ENCODE measurements around the gene OTOG.

The OTOG gene, protein sequence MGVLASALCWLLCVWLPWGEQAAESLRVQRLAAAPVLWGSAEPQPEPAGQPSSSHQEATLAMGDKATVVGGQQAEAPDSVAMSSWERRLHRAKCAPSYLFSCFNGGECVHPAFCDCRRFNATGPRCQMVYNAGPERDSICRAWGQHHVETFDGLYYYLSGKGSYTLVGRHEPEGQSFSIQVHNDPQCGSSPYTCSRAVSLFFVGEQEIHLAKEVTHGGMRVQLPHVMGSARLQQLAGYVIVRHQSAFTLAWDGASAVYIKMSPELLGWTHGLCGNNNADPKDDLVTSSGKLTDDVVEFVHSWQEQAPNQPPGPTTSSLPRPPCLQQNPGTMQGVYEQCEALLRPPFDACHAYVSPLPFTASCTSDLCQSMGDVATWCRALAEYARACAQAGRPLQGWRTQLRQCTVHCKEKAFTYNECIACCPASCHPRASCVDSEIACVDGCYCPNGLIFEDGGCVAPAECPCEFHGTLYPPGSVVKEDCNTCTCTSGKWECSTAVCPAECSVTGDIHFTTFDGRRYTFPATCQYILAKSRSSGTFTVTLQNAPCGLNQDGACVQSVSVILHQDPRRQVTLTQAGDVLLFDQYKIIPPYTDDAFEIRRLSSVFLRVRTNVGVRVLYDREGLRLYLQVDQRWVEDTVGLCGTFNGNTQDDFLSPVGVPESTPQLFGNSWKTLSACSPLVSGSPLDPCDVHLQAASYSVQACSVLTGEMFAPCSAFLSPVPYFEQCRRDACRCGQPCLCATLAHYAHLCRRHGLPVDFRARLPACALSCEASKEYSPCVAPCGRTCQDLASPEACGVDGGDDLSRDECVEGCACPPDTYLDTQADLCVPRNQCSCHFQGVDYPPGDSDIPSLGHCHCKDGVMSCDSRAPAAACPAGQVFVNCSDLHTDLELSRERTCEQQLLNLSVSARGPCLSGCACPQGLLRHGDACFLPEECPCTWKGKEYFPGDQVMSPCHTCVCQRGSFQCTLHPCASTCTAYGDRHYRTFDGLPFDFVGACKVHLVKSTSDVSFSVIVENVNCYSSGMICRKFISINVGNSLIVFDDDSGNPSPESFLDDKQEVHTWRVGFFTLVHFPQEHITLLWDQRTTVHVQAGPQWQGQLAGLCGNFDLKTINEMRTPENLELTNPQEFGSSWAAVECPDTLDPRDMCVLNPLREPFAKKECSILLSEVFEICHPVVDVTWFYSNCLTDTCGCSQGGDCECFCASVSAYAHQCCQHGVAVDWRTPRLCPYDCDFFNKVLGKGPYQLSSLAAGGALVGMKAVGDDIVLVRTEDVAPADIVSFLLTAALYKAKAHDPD (N-terminal part only)

DNA sequence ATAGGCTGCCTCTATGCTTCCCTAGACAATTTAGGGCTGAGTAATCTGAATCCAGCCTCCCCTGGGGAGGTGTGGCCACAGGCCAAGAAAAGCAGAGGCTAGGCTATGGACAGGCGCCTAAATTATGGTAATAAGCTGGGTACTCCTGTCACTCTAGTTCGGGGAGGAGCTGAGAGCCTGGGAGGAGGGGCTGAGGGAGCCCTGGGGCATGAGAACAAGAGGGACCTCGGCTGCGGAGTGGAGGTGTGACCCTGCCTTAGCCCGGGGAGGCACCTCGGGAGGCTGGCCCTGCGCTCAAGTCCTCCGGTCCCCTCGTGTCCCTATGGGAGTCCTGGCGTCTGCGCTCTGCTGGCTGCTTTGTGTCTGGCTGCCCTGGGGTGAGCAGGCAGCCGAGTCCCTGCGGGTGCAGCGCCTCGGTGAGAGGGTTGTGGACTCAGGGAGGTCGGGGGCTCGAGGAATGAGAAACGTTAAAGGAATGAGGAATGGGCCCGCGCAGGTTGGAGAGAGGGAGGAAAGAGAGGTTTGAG lies at the start of gene OTOG:
Gene OTOG, plus strand, starts transcription at position 209 of the 527 bp plus-strand sequence. Its CDS starts 114 bp downstream, at position 323.
- DNase-seq = no peak

DNA sequence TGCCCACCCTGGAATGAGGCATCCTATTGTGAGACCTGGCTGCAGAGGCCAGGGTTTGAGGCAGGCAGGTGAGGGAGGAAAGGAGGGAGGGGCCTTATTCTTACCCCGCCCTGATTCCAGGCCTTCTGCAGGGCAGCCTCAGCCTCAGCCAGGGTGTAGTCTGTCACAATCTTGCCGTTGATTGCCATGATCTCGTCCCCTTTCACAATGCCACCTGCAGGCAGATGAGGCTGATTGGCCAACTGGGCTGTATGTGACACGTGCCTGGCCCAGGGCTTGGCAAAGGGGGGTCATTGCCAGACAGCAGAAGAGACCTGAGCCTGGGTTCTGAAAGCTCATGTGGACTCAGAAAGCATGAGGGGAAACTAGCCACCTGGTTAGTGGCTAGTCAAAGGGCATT lies 49.0 kb upstream of the OTOG start:
- no peak for DNase-seq

DNA sequence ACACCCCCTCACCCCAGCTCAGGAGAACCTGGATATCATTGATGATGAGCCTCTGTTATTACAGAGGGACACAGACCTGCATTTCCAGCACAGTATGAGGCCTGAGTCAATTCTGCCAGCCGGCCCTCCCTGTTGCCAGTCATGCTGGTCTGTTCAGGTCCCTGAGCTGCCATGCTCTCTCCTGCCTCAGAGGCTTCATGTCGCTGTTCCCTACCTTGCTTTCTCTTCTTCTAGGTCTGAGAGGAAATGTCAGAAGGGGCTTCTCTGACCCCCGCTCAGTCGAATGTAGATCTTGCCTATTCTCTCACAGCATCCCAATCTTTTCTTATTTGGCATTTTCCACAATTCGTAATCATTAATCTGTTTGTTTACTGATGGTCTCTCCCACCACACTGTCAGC lies 48.6 kb upstream of the OTOG start:
- DNase-seq = no peak

DNA sequence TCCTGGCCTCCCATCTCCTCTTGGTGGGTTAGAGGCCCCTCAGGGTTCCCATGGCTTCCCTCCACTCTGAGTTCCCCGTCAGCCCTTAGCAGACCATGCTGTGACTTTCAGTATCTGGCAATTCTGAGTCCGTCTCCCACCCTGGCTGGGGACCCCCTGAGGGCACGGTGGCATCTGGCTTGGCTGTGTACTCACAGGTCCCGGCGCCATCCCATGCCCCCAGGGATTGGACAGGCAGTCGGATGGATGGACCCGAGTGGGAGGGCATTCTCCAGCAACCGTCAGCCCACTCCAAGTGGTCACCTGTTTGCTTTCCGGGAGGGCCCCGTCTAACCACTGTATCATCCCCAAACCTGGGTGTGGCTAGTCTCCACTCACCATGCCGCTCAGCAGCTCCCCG lies 46.4 kb upstream of the OTOG start:
- DNase-seq = no peak

DNA sequence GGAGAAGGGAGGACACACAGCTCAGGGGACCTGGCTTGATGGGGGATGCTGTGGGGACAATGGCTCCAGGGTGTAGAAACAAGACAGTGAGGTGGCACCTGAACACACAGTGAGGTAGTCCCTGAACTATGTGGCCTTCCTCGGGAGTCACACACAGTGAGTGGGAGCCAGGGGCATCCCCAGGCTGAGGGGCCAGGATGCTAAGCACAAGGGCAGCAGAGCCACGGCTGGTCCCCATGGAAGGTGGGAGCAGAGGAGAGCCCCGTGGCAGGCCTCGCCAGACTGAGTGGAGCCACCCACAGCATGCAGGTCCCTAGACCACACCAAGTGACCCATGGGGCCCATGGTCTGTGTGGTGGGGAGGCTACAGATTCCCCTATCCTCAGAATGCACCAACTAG lies 44.4 kb upstream of the OTOG start:
- DNase-seq = no peak

DNA sequence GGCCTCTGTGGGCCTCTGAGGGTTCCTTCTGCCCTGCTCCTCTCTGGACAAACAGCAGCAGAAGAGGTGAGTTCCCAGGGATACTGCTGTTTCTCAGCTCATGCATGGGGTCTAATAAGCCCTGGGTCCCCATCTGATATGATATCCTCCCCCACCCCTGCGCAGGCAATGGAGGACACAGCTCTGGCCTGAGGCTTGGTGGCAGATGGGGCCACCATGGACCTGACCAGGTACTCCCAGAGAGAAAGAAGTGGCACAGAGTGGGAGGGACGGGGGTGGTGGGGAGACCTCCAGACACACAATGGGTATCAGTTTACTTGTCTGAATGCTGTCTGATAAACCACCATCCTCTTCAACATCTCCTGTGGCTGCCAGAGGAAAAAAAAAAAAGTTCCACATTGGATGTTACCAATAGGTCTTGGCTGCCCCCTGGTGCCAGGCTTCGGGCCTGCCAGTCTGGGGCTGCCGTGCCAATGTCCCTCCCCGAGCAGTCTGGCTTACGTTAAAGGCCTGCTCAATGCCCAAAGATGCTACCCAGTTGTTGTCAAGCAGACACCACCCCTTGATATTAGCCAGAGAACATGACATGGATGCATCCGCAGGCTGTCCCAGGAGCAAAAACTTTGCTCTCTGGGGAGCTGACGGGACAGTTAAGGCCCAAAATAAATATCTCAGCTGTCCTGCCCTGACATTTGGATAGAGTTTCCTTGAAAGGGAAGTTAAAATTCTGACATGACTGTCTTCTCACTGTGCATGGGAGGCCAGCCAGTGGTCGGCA lies 42.5 kb upstream of the OTOG start:
- DNase-seq = peak; percentile 76

DNA sequence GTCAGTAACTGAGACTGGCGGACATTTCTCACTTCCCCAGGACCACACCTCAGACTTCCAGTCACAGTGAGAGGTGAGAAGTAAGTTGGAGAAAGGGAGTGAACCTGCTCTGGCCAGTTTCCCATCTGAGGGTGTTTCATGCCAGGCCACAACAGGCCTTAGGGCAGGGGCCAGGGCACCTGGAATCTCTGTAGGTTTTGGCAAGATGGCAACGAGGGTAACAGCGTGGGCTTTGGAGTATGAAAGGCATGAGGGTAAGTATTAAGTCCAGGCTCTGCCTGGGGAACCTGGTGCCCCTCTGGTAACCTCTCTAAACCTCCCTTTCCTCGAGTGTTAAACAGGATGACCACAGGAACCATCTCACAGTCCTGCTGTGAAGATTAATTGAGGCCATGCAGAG lies 41.9 kb upstream of the OTOG start:
- DNase-seq = no peak

DNA sequence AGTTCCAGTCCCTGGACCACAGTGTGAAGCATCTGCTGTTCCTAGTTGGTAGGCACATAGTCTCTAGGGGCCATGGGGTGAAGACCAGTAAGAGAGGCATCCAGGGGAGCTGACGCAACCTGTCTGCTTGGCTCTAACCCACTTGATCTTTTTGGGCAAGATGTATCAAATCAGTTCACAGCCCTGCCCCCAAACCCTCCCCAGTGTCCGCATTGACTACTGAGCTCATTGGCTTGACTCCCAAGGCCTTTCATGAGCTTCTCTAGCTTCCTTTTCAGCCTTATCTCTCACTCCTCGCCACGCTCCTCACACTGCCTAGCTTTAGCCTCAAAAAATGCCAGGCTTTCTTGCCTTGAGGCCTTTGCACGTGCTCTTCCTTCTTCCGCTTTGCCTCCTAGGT lies 40.7 kb upstream of the OTOG start:
- DNase-seq = no peak

DNA sequence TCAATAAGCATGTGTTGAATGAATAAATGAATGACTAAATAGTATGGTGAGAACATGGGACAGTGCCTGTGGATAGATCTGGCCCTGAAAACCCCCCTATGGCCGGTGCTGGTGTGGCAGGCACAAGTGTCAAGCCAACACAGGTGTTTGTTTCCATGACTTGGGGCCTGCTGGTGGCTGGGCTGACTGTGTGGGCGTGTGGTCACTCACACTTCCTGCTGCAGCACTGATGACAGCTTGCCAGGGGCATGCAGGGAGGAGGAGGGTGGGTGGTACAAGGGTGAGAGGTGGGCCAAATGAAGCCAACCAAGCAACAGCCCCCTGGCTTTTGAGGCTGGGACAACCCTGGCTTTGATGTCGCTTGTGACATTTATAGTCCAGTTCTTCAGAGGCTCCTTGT lies 40.1 kb upstream of the OTOG start:
- DNase-seq = no peak

DNA sequence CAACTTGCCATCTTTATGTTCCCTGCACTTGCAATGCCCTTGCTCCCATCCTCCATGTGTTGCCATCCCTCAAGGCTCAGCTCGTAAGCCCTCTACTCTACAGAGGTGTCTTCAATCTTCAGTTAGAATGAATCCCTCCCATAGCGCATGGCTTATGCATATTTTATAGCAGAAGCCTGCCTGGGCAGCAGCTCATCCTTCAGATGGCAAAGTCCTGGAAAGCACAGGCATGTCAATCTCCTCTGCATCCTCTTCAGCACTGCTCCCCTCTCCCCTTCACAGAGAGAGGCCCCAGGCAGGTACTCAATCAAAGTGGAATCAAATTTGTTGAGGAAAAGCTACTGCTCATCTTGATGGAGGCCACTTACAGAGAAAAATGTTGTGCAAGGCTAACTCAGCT lies 39.3 kb upstream of the OTOG start:
- DNase-seq = no peak

DNA sequence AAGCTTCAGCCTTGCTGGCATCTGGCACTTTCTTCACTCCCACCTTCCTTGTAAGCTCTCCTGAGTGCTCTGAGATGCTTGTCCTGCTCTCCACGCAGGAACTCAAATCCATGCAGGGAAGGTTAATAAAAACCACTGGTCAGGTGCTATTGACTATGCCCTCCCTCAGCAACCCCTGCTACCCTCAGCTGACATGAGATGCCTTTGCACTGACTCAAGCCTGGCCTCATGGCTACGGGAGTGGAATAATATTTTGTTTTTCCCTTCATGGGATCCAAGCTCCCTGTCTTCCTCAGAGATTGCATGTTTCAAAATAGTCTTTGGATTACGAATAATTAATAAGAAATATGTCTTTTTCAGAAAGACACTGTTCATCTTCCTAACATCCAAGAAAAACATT lies 38.8 kb upstream of the OTOG start:
- DNase-seq = no peak

DNA sequence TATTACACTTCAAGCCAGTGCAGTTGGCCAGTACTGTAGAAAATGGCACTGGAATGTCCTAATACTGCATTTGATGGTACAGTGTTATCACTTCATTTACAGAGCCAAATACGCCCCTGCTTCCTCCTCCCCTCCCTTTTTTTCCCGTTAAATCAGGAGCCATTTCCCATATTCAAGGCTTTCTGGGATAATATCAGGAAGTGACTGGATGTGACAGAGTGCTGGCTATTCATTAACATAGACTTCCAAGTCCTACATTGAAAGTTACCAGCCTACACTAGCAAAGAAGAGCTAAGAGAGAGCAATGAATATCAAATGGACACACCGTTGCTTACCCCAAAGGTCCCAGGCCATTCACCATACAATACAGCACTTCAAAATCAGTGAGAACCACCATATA lies 38.3 kb upstream of the OTOG start:
- DNase-seq = no peak

DNA sequence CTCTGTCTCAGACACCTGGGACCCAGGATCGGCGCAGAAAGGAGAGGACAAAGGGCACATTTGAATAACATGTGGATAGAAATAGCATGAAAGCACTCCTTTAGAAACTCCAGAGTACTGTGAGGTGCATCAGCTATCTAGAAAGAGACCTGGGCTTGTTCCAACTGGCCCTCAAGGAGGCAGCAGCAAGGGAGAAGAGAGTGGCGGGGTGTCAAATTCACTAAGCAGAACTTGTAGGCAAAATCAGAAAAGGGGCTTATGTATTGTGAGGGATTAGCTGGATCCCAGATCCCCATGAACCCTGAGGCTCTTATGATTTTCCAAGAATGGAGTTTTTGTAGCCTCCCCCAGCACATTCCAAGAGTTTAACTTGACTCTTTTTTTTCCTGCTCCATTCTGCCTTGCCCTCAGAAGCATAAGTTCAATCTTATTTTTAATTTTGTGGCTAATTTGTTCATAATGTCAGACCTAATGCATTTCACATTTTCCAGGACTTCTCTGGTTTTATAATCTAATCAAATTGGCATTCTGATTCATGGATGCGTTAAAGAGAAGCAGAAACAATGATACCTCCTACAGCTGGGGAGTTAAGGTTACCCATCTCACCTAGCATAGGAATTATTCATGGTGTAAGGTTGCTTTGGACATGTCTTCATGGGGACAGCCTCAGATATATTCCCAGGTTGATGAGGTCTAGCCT lies 36.4 kb upstream of the OTOG start:
- no peak for DNase-seq

DNA sequence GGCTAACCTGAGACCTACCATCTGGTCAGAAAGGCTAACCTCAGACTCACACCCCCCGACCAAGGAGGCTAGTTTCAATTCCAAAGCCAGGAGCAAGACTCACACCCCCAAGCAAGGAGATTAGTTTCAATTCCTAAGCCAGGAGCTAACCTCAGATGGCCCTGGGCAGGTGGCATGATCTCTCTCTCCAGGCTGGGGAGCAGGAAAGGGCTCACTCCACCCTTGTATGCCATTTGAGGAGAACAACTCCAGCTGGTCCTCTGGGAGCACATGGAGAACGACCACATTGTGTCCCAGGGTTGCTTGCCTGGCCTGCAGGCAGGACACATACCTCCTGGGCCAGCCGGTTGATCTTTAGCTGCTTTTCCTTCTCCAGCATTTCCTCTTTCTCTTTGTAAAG lies 35.5 kb upstream of the OTOG start:
- no peak for DNase-seq

DNA sequence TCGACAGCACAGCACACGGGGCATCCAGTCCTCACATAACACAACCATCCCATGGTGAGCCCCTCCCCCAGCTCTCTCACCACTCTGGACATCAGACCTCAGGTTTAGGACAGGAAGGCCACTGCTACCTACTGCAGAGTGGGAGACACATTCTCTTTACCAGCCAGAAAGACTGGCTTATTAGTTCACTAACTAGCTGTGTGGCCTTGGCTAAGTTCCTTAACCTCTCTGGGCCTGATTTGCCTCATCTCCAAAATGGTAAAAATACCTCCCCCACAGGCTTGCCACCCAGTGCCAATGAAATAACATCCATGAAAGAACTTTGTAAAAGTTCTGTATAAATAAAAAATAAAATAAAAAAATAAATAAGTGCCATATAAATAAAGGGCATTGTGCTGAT lies 35.0 kb upstream of the OTOG start:
- no peak for DNase-seq

DNA sequence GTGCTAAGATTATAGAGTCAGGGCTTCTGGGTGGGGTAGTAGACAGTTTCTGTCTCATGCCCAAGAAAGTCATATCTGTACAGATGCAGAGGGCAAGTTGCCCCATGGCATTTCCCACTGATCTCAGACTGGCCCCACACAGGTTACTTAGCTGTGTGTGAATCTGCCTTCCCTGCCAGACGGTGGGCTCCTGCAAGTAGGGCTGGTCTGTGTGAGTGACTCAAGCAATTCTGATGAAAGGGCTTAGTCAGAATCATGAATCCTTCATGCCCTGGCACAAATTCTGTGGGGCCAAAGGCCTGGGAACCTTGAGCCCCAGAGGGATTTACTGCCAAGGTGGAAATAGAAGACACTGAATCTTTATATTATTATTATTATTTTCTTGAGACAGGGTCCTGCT lies 33.2 kb upstream of the OTOG start:
- DNase-seq = no peak

DNA sequence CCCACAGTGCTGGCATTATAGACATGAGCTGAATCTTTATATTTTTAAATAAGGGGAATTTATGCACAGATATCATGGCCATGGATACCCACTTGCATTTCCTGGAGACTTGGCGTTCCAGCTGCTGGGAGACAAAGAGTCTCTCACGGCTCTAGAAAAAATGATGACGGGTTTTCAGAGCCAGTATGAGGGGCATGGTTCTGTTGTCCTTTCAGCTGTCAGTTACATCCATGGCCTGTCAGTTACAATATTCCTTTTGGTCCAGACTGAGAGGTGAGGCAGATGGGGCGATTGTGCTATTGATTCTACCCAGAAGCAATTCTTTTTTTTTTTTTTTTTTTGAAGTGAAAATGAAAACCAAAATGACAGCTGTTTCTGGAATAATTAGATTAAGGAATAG lies 32.6 kb upstream of the OTOG start:
- no peak for DNase-seq

DNA sequence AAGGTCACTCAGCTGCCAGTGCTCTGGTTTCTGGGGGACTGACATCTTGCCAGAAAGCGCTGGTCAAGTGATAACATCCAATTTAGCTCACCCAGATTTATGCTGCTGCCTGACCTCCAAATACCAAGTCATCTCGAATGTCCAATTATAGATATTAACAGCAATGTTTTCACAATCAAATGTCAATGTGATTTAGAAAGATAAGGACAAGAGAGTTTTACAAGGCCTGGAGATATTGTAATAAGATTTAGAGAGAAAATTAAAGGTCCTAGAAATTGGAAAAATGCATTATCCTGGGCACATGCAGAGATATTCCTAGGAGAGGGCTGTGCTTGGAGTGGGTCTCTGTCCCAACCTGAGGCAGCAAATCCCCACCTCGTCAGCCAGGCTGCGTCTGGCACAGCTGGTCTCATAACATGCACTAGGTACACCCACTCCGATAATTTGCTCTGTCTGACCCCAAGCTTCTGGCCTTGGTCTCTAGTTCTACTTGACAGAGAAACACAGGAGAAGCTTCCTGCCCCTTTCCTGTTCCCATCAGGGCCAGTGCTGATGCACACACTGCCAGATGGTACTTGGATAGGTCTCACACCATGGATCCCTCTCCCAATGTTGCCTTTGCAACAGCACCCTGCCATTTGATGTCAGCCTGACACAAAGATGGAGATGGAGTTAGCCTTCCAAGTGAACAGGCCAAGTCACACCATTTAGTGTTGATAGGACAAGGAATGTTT lies 31.4 kb upstream of the OTOG start:
- no peak for DNase-seq

DNA sequence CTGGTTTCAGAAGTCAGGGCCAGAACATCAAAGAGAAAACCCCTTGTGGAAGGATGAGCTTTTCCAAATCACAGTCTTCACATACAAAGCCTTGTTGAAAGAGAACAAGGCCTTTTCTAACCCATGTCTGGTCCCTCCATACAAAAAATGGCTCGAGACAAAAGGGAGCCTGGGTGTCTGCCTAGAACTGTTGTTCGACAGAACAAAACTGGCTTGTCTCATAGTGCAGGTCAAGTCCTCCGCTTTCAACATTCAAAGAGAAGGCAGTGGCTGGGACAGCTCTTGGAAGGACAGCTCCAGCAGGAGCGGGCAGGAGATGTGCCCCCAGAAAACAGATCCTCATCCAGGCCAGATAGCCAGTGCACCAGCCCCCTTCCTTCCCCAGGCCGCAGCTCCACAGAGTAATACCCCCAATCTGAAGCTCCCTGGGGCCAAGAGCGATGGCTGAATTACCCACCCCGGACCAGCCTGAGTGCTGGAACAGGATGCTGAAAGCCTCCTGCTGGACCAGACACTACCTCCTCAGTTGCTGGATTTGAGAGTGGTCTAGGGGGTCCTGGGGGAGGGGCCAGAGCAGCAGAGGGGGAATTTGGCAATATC lies 30.4 kb upstream of the OTOG start:
- DNase-seq = no peak

DNA sequence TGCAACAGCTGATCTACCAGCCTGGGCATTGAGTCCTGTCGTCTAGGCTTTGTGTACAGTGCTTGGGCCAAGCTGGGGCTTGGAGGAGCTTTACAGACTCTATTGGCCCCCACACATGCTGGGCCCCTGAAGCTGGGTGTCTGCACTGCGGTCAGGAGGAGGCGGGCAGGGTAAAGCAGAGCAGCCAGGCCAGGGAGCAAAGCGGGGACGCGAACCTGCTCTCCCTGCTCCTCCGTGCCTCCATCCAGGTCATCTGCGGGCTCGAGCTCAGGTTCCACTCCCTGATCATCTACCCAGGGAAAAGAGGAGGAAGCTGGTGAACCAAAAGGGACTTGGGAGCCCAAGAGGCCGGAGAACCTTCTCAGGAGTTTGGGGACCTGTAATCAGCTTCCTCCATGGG lies 29.9 kb upstream of the OTOG start:
- DNase-seq = no peak

DNA sequence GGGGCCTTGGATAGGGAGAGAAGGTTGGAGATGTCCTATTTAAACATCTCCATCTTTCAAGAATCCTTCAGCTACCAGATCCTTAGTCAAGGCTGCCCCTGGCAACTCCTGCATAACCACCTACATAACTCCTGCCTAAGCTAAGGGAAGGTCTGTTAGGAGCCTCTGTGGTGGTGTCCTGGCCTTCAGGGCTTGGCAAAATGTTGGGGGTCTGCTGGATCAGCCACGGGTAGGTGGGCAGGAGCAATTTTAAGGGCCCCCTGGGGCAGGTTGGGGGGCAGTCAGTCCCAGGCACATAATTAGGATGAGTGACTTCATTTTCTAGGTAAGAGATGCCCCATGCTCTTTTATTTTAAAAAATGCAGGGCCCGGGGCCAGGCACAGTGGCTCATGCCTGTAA lies 28.7 kb upstream of the OTOG start:
- DNase-seq = no peak

Data from activated CD4-positive, alpha-beta T cell treated with anti-CD3 and anti-CD28 coated beads, Interleukin-2, Interleukin-6, amounts not matched to agents 100 ng/mL and 50 ng/mL, durations not matched to agents 16 hours and 8 hours (primary cell).